ENCODE results near the gene SLC5A7.

DNA sequence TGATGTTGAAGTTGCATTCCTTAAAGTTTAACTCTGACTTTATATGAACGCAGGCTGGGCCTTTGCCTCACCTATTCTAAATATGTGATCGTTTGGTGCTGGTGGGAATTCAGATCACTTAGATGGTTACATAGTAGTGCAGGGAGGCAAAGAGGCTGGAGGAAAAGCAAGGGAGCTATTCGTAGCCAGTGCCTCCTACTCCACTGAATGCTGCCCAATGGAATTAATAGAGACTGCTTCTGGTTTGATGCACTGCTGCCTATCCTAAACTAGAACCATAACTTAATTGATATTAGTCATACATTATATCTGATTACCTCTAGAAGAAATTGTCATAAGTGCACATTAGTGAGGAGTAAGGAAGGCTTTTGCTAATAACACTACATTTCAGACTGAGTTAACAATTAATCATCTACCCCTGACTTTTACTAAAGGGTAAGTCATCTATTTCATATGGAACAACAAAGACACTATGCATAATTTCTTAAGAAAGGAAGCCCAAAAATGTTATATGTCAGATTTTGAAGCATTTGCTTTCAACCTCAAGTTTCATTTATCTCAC, 72.3 kb downstream of the SLC5A7 start:
- TF ChIP-seq CTCF (IDR thresholded peaks at IDR 0.05) (no peak), POLR2AphosphoS5 (IDR thresholded peaks at IDR 0.05) (no peak)
